Heart left ventricle (tissue), 13 donors: Measurements from ENCODE around the gene PCDHA7.

Experiments
- POLR2A ChIP-seq, 2 donors: fragments of 450-650 bp; IDR thresholded peaks; one replicate each; pipeline ENCODE4 v1.6.1; 2017; ENCODE audit warnings: antibody characterized with exemption in 2 of 2, mild to moderate bottlenecking in 2 of 2, moderate library complexity in 2 of 2
- TF ChIP-seq, protein P1 (sequence below), 12 donors: fragments of 200-600 bp; sonication (generic) in 4 of 12; IDR thresholded peaks; one replicate each; pipeline versions ENCODE4 v1.5.0 to v1.8.0; 2018 to 2022; ENCODE audit warnings: antibody characterized with exemption in 12 of 12, mild to moderate bottlenecking in 5 of 12
- donor health status: ischemic (EF 13 %, LVEDD 7.1; RV severe dilation, severe dysfunction).
- donor health status: DM: no; HTN: yes; CAD: no.
- donor health status: DM: no; HTN: no; CAD: no.
- donor health status: ischemic (EF 25% LVEDD 6.9; RV normal size, moderate dysfunction).
- donor health status: ischemic (EF 25% LVEDD 5.7; RV mildly dilated, moderate dysfunction).
- donor health status: ischemic (EF 35%, LVEDD 5.7; RV mildly dilated, moderate dysfunction).
- donor health status: nonischemic (EF 11% LVEDD 7.7; RV severe dilation, severe dysfunction).
- donor health status: DM: yes; HTN: yes; CAD: no.
- donor health status: PGD.
- donor health status: ischemic (EF 29% LVEDD 5.4; RV normal size, mild dysfunction).
- donor health status: nonischemic (EF 23%, LVEDD 6.1; RV moderate dilation, normal function).

DNA sequence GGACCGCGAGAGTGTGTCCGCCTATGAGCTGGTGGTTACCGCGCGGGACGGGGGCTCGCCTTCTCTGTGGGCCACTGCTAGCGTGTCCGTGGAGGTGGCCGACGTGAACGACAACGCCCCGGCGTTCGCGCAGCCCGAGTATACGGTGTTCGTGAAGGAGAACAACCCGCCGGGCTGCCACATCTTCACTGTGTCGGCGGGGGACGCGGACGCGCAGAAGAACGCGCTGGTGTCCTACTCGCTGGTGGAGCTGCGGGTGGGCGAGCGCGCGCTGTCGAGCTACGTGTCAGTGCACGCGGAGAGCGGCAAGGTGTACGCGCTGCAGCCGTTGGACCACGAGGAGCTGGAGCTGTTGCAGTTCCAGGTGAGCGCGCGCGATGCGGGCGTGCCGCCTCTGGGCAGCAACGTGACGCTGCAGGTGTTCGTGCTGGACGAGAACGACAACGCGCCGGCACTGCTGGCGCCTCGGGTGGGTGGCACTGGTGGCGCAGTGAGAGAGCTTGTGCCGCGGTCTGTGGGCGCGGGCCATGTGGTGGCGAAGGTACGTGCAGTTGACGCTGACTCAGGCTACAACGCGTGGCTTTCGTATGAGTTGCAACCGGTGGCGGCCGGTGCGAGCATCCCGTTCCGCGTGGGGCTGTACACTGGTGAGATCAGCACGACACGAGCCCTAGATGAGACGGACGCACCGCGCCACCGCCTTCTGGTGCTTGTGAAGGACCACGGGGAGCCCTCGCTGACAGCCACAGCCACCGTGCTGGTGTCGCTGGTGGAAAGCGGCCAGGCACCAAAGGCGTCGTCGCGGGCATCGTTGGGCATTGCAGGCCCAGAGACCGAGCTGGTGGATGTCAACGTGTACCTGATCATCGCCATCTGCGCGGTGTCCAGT, 1.8 kb downstream of the PCDHA7 start:
- TF ChIP-seq, protein P1, sequence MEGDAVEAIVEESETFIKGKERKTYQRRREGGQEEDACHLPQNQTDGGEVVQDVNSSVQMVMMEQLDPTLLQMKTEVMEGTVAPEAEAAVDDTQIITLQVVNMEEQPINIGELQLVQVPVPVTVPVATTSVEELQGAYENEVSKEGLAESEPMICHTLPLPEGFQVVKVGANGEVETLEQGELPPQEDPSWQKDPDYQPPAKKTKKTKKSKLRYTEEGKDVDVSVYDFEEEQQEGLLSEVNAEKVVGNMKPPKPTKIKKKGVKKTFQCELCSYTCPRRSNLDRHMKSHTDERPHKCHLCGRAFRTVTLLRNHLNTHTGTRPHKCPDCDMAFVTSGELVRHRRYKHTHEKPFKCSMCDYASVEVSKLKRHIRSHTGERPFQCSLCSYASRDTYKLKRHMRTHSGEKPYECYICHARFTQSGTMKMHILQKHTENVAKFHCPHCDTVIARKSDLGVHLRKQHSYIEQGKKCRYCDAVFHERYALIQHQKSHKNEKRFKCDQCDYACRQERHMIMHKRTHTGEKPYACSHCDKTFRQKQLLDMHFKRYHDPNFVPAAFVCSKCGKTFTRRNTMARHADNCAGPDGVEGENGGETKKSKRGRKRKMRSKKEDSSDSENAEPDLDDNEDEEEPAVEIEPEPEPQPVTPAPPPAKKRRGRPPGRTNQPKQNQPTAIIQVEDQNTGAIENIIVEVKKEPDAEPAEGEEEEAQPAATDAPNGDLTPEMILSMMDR (IDR thresholded peaks at IDR 0.05): no peak
- no peak for TF ChIP-seq POLR2A (IDR thresholded peaks at IDR 0.05)
